GM21786 (cell line): ENCODE results near the gene WDR38.
"Not testable (repeated sequence)": the region's sequence is repeated elsewhere in the genome, so short reads cannot be mapped to it uniquely, and the experiment has no call there.

Source experiments
- ATAC-seq: cut with Tn5 transposase; IDR thresholded peaks from one replicate; pipeline ENCODE4 v1.9.1; 2021; ENCODE audit not compliant: unreplicated experiment

WDR38 gene

GRCh38 chr9:124831642-124832364, 21.5 kb upstream of the WDR38 start:
- ATAC-seq = no peak

DNA sequence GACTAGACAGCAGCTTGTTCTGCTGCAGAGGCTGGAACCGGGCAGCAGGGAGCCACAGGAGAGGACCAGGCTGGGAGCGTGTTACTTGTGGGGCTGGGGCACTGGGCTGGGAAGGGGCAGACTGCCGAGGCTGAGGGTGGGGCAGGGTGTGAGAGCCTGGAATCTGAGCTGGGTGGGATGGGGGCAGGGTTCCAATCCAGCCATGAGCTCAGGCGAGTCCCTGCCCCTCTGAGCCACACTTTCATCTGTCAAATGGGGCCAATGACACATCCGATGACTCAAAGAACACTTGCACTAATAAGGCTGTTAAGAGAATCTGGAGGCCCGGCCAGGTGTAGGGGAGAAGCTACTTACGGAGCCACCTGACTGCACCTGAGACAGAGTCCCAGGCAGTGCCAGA, 18.7 kb upstream of the WDR38 start:
- ATAC-seq = no peak

- no peak for ATAC-seq
Measured at GRCh38 chr9:124835026-124835557, 18.2 kb upstream of the WDR38 start.

DNA sequence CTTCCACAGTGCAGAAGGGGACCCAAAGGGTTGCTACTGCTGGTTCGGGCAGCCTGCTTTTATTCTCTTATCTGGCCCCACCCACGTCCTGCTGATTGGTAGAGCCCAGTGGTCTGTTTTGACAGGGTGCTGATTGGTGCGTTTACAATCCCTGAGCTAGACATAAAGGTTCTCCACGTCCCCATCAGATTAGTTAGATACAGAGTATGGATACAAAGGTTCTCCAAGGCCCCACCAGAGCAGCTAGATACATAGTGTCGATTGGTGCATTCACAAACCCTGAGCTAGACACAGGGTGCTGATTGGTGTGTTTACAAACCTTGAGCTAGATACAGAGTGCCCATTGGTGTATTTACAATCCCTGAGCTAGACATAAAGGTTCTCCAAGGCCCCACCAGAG, 15.1 kb upstream of the WDR38 start:
- not testable (repeated sequence) for ATAC-seq

GRCh38 chr9:124838567-124839275, 14.5 kb upstream of the WDR38 start:
- ATAC-seq = not testable (repeated sequence)

GRCh38 chr9:124839612-124840299, 13.5 kb upstream of the WDR38 start:
- ATAC-seq = no peak

DNA sequence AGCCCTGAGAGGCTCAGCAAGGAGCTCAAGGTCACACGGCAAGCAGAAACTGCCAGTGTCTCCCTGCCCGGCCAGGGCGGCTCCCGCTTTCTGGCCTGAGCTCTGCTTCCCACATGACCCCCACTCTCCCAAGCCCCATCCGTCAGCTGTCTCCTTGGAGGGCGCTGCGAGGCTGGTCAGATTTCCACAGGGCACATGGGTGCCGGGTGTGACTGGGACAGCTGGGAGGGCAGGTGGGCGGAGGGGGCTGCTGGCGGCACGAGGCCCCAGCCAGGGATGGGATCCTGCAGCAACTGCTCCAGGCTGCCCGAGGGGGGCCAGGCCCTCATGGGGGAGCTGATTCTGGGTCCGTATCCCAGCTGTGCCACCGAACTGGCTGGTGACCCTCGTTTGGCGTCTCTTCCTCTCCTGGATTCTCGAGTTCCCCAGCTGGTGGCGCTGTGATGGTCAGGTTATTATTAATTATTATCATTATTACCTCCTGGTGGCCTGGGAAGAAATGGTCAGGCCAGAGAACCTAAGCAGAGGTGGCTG, 12.9 kb upstream of the WDR38 start:
- ATAC-seq = no peak

GRCh38 chr9:124841075-124841821, 12.0 kb upstream of the WDR38 start:
- ATAC-seq = no peak

DNA sequence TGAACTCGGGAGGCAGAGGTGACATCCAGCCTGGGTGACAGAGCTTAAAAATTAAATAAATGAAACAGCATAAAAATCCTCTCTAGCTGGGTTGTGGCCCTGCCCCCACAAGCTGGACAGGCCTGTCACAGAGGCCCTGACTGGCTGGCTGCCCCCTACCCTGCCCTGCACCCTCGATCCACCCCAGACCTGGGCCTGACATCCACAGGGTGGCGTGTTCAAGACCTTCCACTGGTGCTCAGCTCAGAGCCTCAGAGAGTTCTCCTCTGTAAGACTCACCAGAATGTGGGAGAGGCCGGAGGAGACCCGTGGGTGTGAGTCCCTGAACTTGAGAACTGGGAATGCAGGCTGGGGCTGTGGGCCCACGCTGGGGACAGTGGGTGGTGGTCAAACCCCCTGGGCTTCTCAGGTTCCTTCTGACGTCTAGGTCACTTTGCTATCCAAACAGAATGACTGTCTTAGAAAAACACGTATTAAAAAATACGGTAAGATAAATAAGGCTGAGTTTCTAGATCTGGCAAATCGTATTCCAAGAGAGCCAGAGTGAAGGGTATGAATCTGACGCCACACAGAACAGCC, 9.7 kb upstream of the WDR38 start:
- no peak for ATAC-seq

DNA sequence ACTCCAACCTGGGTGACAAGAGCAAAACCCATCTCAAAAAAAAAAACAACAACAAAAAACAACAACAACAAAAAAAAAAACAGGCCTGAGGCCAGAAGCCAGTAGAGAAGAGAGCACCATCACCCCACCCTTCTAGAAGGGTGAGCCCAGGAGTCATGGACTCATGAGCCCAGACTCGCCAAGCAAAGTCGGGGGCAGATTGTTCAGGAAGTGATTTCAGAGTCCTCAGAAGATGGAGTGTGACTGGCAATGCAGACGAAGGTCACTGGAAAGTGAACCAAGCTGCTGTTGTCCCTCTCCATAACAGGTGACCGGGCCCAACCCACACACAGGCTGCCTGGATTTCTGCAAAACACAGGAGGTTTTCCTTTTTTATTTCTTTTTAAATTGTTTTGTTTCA, 9.0 kb upstream of the WDR38 start:
- no peak for ATAC-seq

DNA sequence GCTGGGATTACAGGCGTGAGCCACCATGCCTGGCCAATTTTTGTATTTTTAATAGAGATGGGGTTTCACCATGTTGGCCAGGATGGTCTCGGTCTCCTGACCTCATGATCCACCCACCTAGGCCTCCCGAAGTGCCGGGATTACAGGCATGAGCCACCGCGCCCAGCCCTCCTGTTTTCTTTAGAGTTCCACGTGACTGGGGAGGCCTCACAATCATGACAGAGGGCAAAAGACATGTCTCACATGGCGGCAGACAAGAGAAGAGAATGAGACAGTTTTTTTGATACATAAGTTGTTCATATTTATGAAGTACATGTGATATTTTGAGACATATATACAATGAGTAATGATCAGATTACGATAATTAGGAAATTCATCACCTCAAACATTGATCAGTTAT, 6.8 kb upstream of the WDR38 start:
- not testable (repeated sequence) for ATAC-seq

GRCh38 chr9:124846969-124847368, 6.3 kb upstream of the WDR38 start:
- no peak for ATAC-seq

GRCh38 chr9:124849801-124850200, 3.5 kb upstream of the WDR38 start:
- ATAC-seq = no peak

GRCh38 chr9:124852121-124852828, 985 bp upstream of the WDR38 start:
- ATAC-seq = no peak

GRCh38 chr9:124853605-124854143, 414 bp downstream of the WDR38 start:
- no peak for ATAC-seq

- no peak for ATAC-seq
Measured at GRCh38 chr9:124854161-124854560, 901 bp downstream of the WDR38 start.

DNA sequence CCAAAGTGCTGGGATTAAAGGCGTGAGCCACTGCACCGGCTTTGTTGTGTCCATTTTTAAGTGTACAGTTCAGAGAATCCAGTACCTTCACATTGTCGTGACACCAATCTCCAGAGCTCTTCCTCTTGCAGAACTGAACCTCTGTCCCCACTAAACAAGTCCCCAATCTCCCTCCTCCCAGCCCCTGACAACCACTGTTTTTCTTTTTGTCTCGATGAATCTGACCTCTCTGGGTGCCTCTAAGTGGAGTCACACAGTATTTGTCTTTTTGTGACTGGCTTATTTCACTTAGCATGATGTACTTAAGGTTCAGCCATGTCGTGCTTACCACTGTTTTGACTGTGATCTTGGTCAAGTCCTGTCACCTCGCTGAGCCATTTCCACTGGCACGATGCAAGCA, 1.6 kb downstream of the WDR38 start:
- ATAC-seq = no peak

DNA sequence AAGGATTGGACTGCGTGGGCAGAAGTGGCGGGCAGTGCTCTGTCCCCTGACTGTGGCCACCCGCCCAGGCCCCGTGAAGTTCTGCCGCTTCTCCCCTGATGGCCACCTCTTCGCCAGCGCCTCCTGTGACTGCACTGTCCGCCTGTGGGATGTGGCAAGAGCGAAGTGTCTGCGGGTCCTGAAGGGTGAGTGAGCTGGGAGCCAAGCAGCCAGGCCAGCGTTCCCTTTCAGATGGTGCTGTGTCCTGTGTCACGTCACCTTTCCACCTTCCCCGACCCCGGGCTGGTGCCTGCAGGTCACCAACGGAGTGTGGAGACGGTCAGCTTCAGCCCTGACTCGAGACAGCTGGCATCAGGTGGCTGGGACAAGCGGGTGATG, 2.3 kb downstream of the WDR38 start:
- no peak for ATAC-seq

DNA sequence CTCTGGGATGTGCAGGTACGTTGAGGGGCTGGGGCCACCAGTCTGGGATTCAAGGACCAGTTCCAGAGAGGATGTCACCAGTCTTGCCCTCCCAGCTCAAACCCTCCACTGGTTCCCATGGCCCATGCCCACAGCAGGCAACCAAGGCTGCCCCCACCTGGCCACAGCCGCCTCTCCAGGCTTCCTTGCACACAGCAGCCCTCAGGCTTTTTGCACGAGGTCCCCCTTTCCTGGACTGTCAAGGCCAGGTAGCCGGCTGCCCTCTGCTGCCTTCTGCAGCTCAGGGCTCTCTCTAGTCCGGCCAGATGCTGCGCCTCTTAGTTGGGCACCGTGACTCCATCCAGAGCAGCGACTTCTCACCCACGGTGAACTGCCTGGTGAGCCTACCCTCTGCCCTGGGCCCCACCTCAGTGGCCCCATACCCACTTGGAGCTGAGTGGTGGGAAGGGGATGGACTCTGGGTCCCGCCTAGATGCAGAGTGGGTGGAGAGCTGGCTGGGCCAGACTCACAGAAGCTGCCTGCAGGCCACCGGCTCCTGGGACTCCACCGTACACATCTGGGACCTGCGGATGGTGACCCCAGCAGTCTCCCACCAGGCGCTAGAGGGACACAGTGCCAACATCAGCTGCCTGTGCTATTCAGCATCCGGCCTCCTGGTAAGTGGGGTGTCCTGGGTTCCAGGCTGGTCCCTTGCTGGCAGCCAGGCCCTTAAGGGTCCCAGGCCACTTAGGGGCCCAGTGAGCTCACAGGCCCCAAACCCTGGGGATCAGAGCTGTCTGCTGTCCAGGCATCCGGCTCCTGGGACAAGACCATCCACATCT, 2.9 kb downstream of the WDR38 start:
- no peak for ATAC-seq
